HG03520 (cell line): ENCODE measurements around the gene MLH1.
"Not testable (repeated sequence)": the region's sequence is repeated elsewhere in the genome, so short reads cannot be mapped to it uniquely, and the experiment has no call there.

Source experiments
- ATAC-seq: cut with Tn5 transposase; IDR thresholded peaks from one replicate; pipeline ENCODE4 v1.9.1; 2021; ENCODE audit warnings: mild to moderate bottlenecking, moderate library complexity; ENCODE audit not compliant: unreplicated experiment

MLH1 gene

GRCh38 chr3:37031096-37031682, 37.9 kb downstream of the MLH1 start:
- ATAC-seq = no peak

- ATAC-seq = no peak
These were observed 39.6 kb downstream of the MLH1 start for GRCh38 chr3:37032961-37033360.

DNA sequence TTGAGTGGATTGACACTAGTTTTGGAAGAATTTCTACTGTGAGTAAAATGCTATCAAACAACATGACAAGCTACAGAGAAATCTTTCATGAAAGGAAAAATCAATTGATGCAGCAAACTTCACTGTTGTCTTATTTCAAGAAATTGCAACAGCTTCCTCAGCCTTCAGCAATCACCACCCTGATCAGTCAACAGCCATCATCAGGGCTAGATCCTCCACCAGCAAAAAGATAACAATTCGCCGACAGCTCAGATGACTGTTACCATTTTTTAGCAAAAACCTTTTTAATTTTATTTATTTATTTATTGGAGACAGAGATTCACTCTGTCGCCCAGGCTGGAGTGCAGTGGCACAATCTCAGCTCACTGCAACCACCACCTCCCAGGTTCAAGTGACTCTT, 44.0 kb downstream of the MLH1 start:
- ATAC-seq = no peak

- no peak for ATAC-seq
These were observed 46.0 kb downstream of the MLH1 start for GRCh38 chr3:37039161-37039846.

- no peak for ATAC-seq
These were observed 46.9 kb downstream of the MLH1 start for GRCh38 chr3:37040231-37040630.

DNA sequence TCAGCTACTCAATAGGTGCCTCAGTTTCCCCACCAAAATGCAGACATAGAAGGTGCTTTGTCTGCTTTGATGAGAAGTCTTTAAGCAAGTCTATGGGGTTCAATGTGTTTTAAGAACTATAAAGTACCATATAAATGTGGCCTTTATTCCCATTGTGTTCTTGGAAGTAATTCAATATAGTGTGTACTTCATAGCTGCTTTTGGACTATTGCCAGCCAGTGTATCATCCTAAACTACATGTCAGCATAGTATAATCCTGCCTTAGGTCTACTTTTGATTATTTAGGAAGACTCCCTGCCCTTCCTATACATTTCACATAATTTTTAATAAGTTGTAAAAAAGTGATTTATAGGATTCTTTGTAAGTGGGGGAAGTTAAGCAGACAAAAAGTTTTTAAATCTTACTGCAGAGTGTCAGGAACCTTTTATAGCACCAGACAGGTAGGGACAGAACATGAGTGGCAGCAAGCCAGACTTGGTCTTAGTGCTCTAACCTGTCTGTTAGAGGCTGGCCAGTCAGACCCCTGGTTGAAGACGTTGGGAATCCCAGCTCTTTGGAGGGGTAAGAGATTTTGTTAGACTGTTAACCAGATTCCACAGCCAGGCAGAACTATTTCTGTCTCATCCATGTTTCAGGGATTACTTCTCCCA, 48.4 kb downstream of the MLH1 start:
- ATAC-seq = no peak

DNA sequence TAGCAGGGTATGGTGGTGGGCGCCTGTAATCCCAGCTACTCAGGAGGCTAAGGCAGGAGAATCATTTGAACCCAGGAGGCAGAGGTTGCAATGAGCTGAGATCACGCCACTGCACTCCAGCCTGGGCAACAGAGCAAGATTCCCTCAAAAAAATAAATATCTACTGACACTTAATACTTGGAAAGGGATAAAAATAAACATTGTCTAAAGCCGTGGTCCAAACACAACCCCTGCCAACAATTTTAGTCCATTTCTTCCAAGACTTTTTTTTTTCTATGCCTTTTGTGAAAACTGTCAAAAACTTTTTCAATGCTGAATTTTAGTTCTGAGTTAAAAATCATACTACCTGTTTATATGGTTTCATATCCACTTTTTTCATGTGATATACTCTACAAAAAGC, 49.4 kb downstream of the MLH1 start:
- ATAC-seq = not testable (repeated sequence)

- no peak for ATAC-seq
These were observed 57.0 kb downstream of the MLH1 start for GRCh38 chr3:37050282-37050681.

GRCh38 chr3:37052860-37053259, 59.5 kb downstream of the MLH1 start:
- ATAC-seq = no peak

GRCh38 chr3:37053337-37053736, 60.0 kb downstream of the MLH1 start:
- no peak for ATAC-seq

- no peak for ATAC-seq
These were observed 60.4 kb downstream of the MLH1 start for GRCh38 chr3:37053753-37054152.

- ATAC-seq = peak; percentile 75
These were observed 61.1 kb downstream of the MLH1 start for GRCh38 chr3:37054370-37054769.

- not testable (repeated sequence) for ATAC-seq
These were observed 61.8 kb downstream of the MLH1 start for GRCh38 chr3:37055077-37055476.

DNA sequence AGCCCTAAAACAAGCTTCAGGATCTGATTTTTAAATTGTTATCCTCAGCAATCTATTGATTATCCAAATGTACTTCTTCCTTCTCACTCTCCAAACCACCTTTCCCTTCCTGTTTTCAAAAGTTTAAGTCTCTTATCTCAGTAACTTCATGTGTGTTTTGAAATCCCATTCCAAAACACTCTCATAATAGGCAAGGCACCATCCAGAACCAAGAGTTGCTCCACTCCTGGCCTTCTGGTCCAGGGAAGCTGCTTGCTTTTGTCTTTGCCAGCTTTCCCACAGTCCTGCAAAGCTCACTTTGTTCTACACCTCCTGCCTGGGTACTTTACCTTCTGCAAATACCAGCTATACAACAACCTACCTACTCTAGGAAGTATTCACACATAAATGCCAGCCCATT, 63.5 kb downstream of the MLH1 start:
- ATAC-seq = no peak

DNA sequence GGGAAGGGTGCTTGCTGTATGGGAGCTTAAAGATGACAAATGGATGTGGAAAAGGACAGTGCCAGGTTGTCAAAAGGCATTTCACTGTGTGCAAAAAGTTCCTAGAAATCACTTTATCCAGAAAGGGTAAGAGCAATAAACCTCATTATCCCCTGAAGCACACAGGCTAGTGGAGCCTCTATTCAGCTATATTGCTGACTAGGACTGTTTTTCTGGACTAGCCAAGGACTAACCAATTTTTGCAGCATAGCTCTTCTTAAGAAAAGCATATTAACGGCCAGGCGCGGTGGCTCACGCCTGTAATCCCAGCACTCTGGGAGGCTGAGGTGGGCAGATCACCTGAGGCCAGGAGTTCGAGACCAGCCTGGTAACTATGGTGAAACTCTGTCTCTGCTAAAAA, 64.8 kb downstream of the MLH1 start:
- no peak for ATAC-seq

GRCh38 chr3:37064747-37065146, 71.4 kb downstream of the MLH1 start:
- ATAC-seq = no peak

DNA sequence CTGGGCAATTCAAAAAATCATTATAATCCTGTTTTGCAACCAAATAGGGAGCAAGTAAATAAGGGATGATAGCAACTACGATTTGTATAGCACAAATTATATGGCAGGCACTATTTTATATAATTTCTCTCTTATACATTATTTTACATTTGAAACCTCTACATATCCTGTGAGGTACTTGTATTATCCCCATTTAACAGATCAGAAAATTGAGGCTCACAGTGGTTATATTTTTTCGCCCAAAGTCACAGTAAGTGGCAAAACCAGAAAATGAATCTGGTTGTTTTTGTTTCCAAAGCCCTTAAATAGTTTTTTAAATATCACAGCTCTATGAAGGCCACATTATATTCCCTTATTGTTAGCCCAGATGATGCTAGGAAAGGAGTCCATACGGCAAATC, 74.3 kb downstream of the MLH1 start:
- ATAC-seq = no peak

- no peak for ATAC-seq
These were observed 74.7 kb downstream of the MLH1 start for GRCh38 chr3:37068031-37068430.

DNA sequence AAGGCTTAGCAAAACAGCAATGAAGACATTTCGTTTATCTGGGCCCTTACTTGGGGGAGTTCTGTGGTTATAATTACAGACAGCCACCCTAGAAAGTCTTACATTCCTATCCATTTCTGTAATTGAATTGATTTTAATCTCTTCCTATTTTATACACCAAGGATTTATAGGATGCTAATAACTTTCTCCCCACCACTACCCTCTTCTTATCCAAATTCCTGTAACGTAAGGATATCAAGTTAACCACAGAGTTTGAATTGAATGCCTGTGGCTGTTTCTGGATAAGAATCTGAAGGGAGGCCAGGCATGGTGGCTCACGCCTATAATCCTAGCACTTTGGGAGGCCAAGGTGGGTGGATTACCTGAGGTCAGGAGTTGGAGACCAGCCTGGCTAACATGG, 78.6 kb downstream of the MLH1 start:
- no peak for ATAC-seq

GRCh38 chr3:37072892-37073291, 79.6 kb downstream of the MLH1 start:
- no peak for ATAC-seq

DNA sequence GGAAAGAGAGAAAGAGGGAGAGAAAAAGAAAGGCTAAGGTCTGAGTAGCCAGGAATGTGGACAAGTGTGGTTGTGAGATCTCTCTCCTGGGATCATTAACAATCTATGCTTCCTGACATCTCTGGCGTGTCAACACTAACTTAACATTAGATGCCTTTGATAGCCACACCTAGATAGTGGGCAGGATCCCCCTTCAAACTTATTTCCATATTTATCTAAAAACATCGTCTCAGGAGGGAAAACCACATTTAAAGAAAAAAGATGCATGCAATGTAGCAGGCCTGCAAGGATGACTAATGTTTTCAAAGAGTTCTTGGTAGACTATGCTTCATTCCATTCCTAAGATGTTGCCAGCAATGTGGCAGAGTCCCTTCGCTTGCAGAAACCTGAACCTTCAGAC, 80.9 kb downstream of the MLH1 start:
- ATAC-seq = no peak

- no peak for ATAC-seq
These were observed 82.6 kb downstream of the MLH1 start for GRCh38 chr3:37075955-37076354.
